SK-N-MC (cell line): Measurements from ENCODE around the gene SREBF1.

Experiments used
- EZH2 ChIP-seq: fragments of 200-600 bp; sonication (generic); IDR thresholded peaks from one replicate; pipeline ENCODE4 v1.6.1; 2017; ENCODE audit warnings: antibody characterized with exemption
- POLR2AphosphoS5 ChIP-seq: IDR thresholded peaks from 2 replicates; pipeline ENCODE4 v1.6.1; 2012; ENCODE audit warnings: mild to moderate bottlenecking, low read depth, low read length, borderline replicate concordance

DNA sequence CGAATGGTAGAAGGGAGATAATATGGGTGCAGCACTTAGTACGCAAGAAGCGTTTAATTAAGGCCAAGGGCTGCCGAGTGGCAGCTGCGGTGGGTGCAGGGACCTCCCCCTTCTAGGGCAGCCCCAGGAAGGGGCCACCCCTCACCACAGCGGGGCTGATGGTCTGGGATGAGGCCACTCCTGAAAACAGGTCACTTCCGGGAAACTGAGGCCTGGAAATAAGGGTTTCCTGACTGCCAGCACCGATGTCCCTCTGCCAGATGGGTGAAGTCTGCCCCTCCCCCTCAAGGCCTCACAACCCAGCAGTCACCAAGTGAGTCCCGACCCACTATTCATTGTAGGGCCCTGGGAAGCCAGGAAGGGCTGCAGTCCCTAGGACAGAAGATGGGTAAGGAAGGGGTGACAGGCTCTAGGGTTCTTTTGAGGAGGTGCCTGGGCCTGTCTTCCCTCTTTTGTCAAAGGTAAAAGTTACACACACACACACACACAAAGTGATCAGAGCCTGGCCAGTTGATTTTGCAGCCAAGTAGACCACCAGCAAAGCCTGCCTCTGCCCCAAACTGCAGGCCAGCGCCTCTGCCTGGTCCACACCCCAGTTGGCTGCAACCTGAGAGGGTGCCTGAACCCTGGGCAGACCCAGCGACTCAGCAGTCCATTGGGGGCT lies 12.5 kb downstream of the SREBF1 start:
- TF ChIP-seq EZH2: no peak
- no peak for TF ChIP-seq POLR2AphosphoS5
